ENCODE measurements around the gene CCDC30. TPM values are rescaled to one million over a fixed set of nuclear protein-coding genes. Genes with fewer than 3 reads are reported as not detected.

CCDC30 gene
- total RNA-seq, 1 experiment from 2014 or later = 1.3 TPM

DNA sequence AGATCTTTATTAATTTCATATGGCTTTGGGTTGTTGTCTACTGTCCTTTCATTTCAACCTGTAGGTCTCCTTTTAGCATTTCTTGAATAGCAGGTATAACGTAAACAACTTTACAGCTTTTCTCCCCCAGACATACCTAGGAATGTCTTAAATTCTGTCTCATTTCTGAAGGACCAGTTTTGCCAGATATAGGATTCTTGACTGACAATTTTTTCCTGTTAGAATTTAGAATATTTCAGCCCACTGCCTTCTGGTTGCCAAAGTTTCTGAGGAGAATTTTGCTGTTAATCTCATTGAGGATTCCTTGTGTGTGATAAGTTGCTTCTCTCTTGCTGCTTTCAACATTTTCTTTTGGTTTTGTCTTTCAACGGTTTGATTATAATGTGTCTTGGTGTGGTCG, 60.1 kb downstream of the CCDC30 start:
- in situ Hi-C loops (cut with HindIII; ENCODE audit: low pct_unique_long_range_greater_than_20kb, low sequenced_read_pairs) (no loop called here), intact Hi-C loops (cut with micrococcal nuclease; ENCODE audit: unreplicated experiment) (no loop called here)
- Histone ChIP-seq H3K36me3 (ENCODE audit: control insufficient read depth, insufficient read depth, low read length) (no peaks in the 10 kb centered on the region), H3K4me3 (ENCODE audit: low read depth in 2 of 2, low read length in 2 of 2) (no peak overlapping the region), H3K4me1 (ENCODE audit: control insufficient read depth, insufficient read depth, low read length) (no peaks in the 10 kb centered on the region), H3K9me3 (ENCODE audit: control insufficient read depth, insufficient read depth, low read depth, low read length) (peaks cover 18% of the 10 kb centered on the region), H3K27me3 (ENCODE audit: control insufficient read depth, insufficient read depth, low read length) (no peaks in the 10 kb centered on the region; the same call in 1 of the 2 replicates), H3K27ac (ENCODE audit: low read length) (no peak overlapping the region)
- POLR2A ChIA-PET = no interaction called here
- CTCF ChIA-PET = no interaction called here
- DNase-seq (ENCODE audit: low read depth, low spot score) (no peak), ATAC-seq (no peak)
- no peak for TF ChIP-seq POLR2AphosphoS5 (IDR thresholded peaks at IDR 0.05; ENCODE audit: low read depth, low read length)
- TF ChIP-seq, protein P1, sequence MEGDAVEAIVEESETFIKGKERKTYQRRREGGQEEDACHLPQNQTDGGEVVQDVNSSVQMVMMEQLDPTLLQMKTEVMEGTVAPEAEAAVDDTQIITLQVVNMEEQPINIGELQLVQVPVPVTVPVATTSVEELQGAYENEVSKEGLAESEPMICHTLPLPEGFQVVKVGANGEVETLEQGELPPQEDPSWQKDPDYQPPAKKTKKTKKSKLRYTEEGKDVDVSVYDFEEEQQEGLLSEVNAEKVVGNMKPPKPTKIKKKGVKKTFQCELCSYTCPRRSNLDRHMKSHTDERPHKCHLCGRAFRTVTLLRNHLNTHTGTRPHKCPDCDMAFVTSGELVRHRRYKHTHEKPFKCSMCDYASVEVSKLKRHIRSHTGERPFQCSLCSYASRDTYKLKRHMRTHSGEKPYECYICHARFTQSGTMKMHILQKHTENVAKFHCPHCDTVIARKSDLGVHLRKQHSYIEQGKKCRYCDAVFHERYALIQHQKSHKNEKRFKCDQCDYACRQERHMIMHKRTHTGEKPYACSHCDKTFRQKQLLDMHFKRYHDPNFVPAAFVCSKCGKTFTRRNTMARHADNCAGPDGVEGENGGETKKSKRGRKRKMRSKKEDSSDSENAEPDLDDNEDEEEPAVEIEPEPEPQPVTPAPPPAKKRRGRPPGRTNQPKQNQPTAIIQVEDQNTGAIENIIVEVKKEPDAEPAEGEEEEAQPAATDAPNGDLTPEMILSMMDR (IDR thresholded peaks at IDR 0.05) = no peak
- TF ChIP-seq, protein P2, sequence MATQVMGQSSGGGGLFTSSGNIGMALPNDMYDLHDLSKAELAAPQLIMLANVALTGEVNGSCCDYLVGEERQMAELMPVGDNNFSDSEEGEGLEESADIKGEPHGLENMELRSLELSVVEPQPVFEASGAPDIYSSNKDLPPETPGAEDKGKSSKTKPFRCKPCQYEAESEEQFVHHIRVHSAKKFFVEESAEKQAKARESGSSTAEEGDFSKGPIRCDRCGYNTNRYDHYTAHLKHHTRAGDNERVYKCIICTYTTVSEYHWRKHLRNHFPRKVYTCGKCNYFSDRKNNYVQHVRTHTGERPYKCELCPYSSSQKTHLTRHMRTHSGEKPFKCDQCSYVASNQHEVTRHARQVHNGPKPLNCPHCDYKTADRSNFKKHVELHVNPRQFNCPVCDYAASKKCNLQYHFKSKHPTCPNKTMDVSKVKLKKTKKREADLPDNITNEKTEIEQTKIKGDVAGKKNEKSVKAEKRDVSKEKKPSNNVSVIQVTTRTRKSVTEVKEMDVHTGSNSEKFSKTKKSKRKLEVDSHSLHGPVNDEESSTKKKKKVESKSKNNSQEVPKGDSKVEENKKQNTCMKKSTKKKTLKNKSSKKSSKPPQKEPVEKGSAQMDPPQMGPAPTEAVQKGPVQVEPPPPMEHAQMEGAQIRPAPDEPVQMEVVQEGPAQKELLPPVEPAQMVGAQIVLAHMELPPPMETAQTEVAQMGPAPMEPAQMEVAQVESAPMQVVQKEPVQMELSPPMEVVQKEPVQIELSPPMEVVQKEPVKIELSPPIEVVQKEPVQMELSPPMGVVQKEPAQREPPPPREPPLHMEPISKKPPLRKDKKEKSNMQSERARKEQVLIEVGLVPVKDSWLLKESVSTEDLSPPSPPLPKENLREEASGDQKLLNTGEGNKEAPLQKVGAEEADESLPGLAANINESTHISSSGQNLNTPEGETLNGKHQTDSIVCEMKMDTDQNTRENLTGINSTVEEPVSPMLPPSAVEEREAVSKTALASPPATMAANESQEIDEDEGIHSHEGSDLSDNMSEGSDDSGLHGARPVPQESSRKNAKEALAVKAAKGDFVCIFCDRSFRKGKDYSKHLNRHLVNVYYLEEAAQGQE (IDR thresholded peaks at IDR 0.05; ENCODE audit: insufficient read depth in 1 of 2, low read depth in 2 of 2, low read length in 1 of 2) = no peak
- TF ChIP-seq TCF7L2 (IDR thresholded peaks at IDR 0.05; ENCODE audit: low read depth, low read length) = no peak
- TF ChIP-seq SIN3A (IDR thresholded peaks at IDR 0.05; ENCODE audit: borderline replicate concordance, insufficient read depth, low read depth, low read length) = no peak
- BruUV-seq (replicated peaks) = no TSS peak

DNA sequence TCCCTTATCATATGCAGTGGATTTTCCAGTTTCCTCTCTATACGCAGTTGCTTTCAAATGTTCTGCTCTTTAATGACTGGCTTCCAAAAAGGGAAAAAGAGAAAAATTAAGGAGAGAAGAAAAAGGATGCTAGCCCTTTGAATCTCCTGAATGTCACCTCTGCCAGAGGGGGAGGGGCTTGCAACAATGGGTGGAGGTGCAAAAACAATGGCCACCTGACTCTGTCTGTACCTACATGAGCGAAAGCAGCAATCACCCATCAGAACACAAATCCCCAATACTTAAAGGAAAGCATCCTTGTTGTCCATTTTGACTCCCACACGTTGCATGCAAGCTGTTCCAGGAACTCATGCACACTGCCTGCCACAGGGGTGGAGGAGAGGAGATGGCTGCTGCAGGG, 61.2 kb downstream of the CCDC30 start:
- intact Hi-C loops (cut with micrococcal nuclease; ENCODE audit: unreplicated experiment) = no loop called here
- TF ChIP-seq, protein P1 (IDR thresholded peaks at IDR 0.05) = no peak
- no peak for TF ChIP-seq TCF7L2 (IDR thresholded peaks at IDR 0.05; ENCODE audit: low read depth, low read length)
- TF ChIP-seq, protein P2 (IDR thresholded peaks at IDR 0.05; ENCODE audit: insufficient read depth in 1 of 2, low read depth in 2 of 2, low read length in 1 of 2) = no peak

More for the DNA sequence above, 61.2 kb downstream of the CCDC30 start:
- ATAC-seq (no peak), DNase-seq (ENCODE audit: low read depth, low spot score) (no peak)
- ChIA-PET CTCF (no interaction called here), POLR2A (no interaction called here)
- in situ Hi-C loops (cut with HindIII; ENCODE audit: low pct_unique_long_range_greater_than_20kb, low sequenced_read_pairs) = no loop called here
- H3K27me3 ChIP-seq (ENCODE audit: control insufficient read depth, insufficient read depth, low read length) = no peaks in the 10 kb centered on the region; the same call in 1 of the 2 replicates
- peaks cover 13% of the 10 kb centered on the region for H3K9me3 ChIP-seq (ENCODE audit: control insufficient read depth, insufficient read depth, low read depth, low read length)
- no peak overlapping the region for H3K27ac ChIP-seq (ENCODE audit: low read length)
- H3K4me3 ChIP-seq (ENCODE audit: low read depth in 2 of 2, low read length in 2 of 2) = no peak overlapping the region
- BruUV-seq (replicated peaks) = no TSS peak
- H3K36me3 ChIP-seq (ENCODE audit: control insufficient read depth, insufficient read depth, low read length) = no peaks in the 10 kb centered on the region
- no peaks in the 10 kb centered on the region for H3K4me1 ChIP-seq (ENCODE audit: control insufficient read depth, insufficient read depth, low read length)

All from Panc1 (cell line).